Heart right ventricle (tissue), 16 donors: ENCODE data around the gene CCDC80. TPM values are rescaled to one million over a fixed set of nuclear protein-coding genes. Genes with fewer than 3 reads are reported as not detected.

ENCODE experiments used
- ATAC-seq, 8 donors: fragments of 200-7000 bp; cut with Tn5 transposase; one replicate each; pipeline ENCODE4 v1.9.1; 2020; ENCODE audit warnings: mild to moderate bottlenecking in 8 of 8, moderate library complexity in 8 of 8, moderate number of reproducible peaks in 1 of 8
- DNase-seq, 2 donors: peaks; one replicate each; pipeline ENCODE4 v3.0.0-alpha.2; 2020
- H3K27ac ChIP-seq, 10 donors: fragments of 200-600 bp; sonication (generic) in 2 of 10; one replicate each; pipeline versions ENCODE4 v1.5.0 to v1.8.0; 2020 to 2022; ENCODE audit warnings: mild to moderate bottlenecking in 3 of 10
- H3K27me3 ChIP-seq, 7 donors: fragments of 200-600 bp; one replicate each; pipeline ENCODE4 v1.8.0; 2021 to 2022; ENCODE audit warnings: mild to moderate bottlenecking in 2 of 7
- H3K36me3 ChIP-seq, 9 donors: fragments of 200-600 bp; sonication (generic) in 1 of 9; one replicate each; pipeline versions ENCODE4 v1.5.0 to v1.8.0; 2020 to 2022; ENCODE audit warnings: mild to moderate bottlenecking in 2 of 9
- H3K4me1 ChIP-seq, 9 donors: fragments of 200-600 bp; sonication (generic) in 1 of 9; one replicate each; pipeline versions ENCODE4 v1.5.0 to v1.8.0; 2020 to 2022; ENCODE audit warnings: mild to moderate bottlenecking in 4 of 9
- H3K4me3 ChIP-seq, 10 donors: fragments of 200-600 bp; sonication (generic) in 2 of 10; one replicate each; pipeline versions ENCODE4 v1.5.0 to v1.8.0; 2020 to 2022; ENCODE audit warnings: mild to moderate bottlenecking in 7 of 10, moderate library complexity in 2 of 10
- H3K9me3 ChIP-seq, 11 donors: fragments of 200-600 bp in 10 of 11; sonication (generic) in 2 of 11; one replicate each; pipeline versions ENCODE4 v1.5.0 to v1.8.0; 2013 to 2022; ENCODE audit warnings: mild to moderate bottlenecking in 2 of 11, control low read depth in 1 of 11, moderate library complexity in 1 of 11
- WGBS, 2 donors: extraction: QIAGEN DNeasy Blood & Tissue Kit; methylation state at CpG; one replicate each; pipeline ENCODE4 v1.1.7; 2013; ENCODE audit warnings: inconsistent platforms in 1 of 2; 5-methylcytosine and 5-hydroxymethylcytosine counted together
- intact Hi-C, 10 donors: fragments of 100-400 bp; cut with DNase I; formaldehyde crosslinking; loops; one replicate each; pipeline versions ENCODE4 v1.11.1 to v1.14.2; 2022
- polyA plus RNA-seq, 2 donors: library from polyadenylated mRNA; stranded (reverse); fragments of 200-250 nt; gene quantifications; one replicate each; pipeline ENCODE4 v1.2.3, GENCODE V29; 2013
- total RNA-seq, 10 donors: library from RNA; stranded (reverse); fragmentation: NEBNext Ultra II Directional in 3 of 10; extraction: Animal tissue kit (Norgen Biotek cat#: 25700) in 3 of 10; gene quantifications; one replicate each; pipeline versions ENCODE4 v1.2.1 to v1.2.4, GENCODE V29; 2021 to 2023
- TF ChIP-seq, protein P1 (sequence below), 9 donors: fragments of 200-600 bp; sonication (generic) in 2 of 9; IDR thresholded peaks; one replicate each; pipeline versions ENCODE4 v1.5.0 to v1.8.0; 2021 to 2022; ENCODE audit warnings: antibody characterized with exemption in 9 of 9, mild to moderate bottlenecking in 5 of 9, moderate library complexity in 1 of 9
- donor health status: Arrhythmogenic right ventricular cardiomyopathy.
- donor health status: ischemic (EF 13 %, LVEDD 7.1; RV severe dilation, severe dysfunction).
- donor health status: healthy with polysubstance abuse.
- donor health status: DM: no; HTN: yes; CAD: no.
- donor health status: DM: no; HTN: no; CAD: no.
- donor health status: ischemic (EF 25% LVEDD 6.9; RV normal size, moderate dysfunction).
- donor health status: ischemic (EF 25% LVEDD 5.7; RV mildly dilated, moderate dysfunction).
- donor health status: healthy.
- donor health status: DM: yes; HTN: yes; CAD: no.
- donor health status: Ischemic cardiomyopathy.
- donor health status: ischemic (EF 35%, LVEDD 5.7; RV mildly dilated, moderate dysfunction).
- donor health status: nonischemic (EF 11% LVEDD 7.7; RV severe dilation, severe dysfunction).
- donor health status: DM: yes; HTN: yes; CAD: no.
- donor health status: PGD.
- donor health status: ischemic (EF 29% LVEDD 5.4; RV normal size, mild dysfunction).
- donor health status: nonischemic (EF 23%, LVEDD 6.1; RV moderate dilation, normal function).

Gene CCDC80
- total and polyA plus RNA-seq, 12 donors = 19.8 to 223 (median 87.1) TPM

DNA sequence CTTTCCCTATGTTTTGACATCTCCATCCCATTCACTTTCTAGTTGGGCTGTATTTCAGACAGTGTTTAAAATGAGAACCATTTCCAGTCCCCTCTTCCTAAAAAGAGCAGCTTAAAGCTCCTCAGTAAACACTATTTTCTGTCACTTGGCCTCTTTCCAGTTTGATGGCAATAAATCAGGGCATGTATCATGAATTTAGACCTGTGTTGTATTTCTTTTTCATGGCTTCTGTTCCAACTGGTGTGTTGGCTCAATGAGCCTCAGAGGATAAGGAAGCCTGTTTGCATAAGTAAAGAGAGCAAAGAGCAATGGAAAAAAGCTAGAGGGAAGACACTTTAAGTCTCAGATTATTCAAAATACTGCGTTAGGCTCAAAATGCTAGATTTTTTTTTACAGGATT lies 7.2 kb downstream of the CCDC80 start:
- 63 to 72% methylated on average over 1 of the region's 1 CpG for WGBS, 2 donors
- H3K4me3 ChIP-seq = peak overlapping the region in 7 of 10 donors; percentile 18 to 57 (median 48)

DNA sequence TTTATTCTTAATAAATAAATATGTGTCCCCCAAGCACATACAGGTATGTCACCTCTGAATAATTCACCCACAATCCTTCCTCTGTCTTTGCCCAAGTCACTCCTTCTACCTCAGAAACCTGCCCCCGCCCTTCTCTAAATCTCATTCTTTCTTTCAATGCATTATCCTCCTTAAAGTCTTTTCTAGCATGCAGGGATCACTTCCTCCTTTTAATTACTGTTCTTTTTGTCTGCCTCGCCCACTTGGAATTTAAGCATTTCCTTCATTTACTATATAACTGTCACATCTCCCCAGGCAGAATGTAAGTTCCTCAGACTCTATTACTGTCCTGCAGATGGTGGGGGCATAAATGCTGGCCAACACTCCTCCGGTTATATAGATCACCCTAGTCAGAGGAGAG lies 7.8 kb downstream of the CCDC80 start:
- H3K4me3 ChIP-seq = peak overlapping the region in 5 of 10 donors; percentile 18 to 55 (median 48)
- WGBS, 2 donors = 48 to 73% methylated on average over 3 of the region's 3 CpGs
- H3K9me3 ChIP-seq = no peaks in the 10 kb centered on the region
- intact Hi-C loops = no loop called here
- peaks cover 0 to 38% (median 10%) of the 10 kb centered on the region in 9 donors for H3K4me1 ChIP-seq
- ATAC-seq (no peak), DNase-seq (no peak)
- peak overlapping the region in 5 of 10 donors; percentile 21 to 90 (median 28) for H3K27ac ChIP-seq
- H3K27me3 ChIP-seq = no peaks in the 10 kb centered on the region
- TF ChIP-seq, protein P1, sequence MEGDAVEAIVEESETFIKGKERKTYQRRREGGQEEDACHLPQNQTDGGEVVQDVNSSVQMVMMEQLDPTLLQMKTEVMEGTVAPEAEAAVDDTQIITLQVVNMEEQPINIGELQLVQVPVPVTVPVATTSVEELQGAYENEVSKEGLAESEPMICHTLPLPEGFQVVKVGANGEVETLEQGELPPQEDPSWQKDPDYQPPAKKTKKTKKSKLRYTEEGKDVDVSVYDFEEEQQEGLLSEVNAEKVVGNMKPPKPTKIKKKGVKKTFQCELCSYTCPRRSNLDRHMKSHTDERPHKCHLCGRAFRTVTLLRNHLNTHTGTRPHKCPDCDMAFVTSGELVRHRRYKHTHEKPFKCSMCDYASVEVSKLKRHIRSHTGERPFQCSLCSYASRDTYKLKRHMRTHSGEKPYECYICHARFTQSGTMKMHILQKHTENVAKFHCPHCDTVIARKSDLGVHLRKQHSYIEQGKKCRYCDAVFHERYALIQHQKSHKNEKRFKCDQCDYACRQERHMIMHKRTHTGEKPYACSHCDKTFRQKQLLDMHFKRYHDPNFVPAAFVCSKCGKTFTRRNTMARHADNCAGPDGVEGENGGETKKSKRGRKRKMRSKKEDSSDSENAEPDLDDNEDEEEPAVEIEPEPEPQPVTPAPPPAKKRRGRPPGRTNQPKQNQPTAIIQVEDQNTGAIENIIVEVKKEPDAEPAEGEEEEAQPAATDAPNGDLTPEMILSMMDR (IDR thresholded peaks at IDR 0.05) = no peak
- H3K36me3 ChIP-seq = peaks cover 0 to 11% (median 0%) of the 10 kb centered on the region in 9 donors

More for the DNA sequence above, 7.2 kb downstream of the CCDC80 start:
- peaks cover 0 to 11% (median 0%) of the 10 kb centered on the region in 9 donors for H3K36me3 ChIP-seq
- H3K4me1 ChIP-seq = peaks cover 0 to 33% (median 5%) of the 10 kb centered on the region in 9 donors
- peak overlapping the region in 5 of 10 donors; percentile 21 to 90 (median 28) for H3K27ac ChIP-seq
- TF ChIP-seq, protein P1 (IDR thresholded peaks at IDR 0.05) = no peak
- no peaks in the 10 kb centered on the region for H3K9me3 ChIP-seq
- DNase-seq = no peak
- ATAC-seq = no peak
- intact Hi-C loops = no loop called here
- H3K27me3 ChIP-seq = no peaks in the 10 kb centered on the region

DNA sequence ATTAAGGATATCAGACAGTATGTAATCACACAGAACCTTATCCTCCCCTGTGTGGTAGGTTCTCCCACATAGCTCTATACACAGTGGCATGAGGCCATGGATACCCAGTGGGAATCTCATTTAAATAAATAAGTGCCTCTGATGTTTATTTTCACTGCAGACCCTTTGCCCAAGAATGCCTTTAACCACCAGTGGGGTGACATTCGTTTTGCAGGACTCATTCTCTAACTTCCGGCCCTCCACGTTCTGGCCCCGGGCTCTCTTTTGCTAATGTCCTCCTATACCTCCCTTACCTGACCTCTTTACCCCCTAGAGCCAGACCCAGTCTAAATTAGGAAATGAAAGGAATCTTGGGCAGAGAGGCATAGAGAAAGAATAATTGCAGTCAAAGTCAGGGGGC lies 8.3 kb downstream of the CCDC80 start:
- 40 to 47% methylated on average over 4 of the region's 4 CpGs for WGBS, 2 donors
- intact Hi-C loops = no loop called here
- Histone ChIP-seq H3K36me3 (peaks cover 0 to 11% (median 0%) of the 10 kb centered on the region in 9 donors), H3K4me1 (peaks cover 0 to 44% (median 16%) of the 10 kb centered on the region in 9 donors), H3K27ac (peak overlapping the region in 1 of 10 donors; percentile 19), H3K27me3 (no peaks in the 10 kb centered on the region), H3K4me3 (peak overlapping the region in 5 of 10 donors; percentile 8 to 55 (median 18)), H3K9me3 (no peaks in the 10 kb centered on the region)
- TF ChIP-seq, protein P1 (IDR thresholded peaks at IDR 0.05) = no peak
- DNase-seq (no peak), ATAC-seq (no peak)

DNA sequence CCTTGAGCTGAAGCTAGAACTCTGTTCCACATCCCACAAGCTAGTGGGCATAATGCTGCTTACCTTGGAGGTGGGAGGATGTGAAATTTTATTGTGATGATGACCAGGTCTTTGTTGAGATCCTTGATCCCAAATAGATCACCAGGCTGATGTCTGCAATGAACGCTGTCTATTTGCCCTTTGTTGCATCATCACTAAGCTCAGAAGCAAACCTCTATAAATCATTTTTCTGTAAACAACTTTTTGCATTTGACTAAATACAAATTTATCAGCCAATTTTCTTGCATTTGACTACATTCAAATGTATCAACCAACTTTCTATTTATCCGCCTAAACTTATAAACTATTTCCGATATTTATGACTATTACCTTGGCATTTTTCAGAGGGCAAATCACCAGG lies 9.7 kb downstream of the CCDC80 start:
- H3K27me3 ChIP-seq = no peaks in the 10 kb centered on the region
- H3K4me3 ChIP-seq = no peak overlapping the region
- DNase-seq (no peak), ATAC-seq (no peak)
- TF ChIP-seq, protein P1 (IDR thresholded peaks at IDR 0.05) = no peak
- H3K4me1 ChIP-seq = peaks cover 0 to 44% (median 16%) of the 10 kb centered on the region in 9 donors
- peaks cover 0 to 11% (median 0%) of the 10 kb centered on the region in 9 donors for H3K36me3 ChIP-seq
- H3K27ac ChIP-seq = peak overlapping the region in 1 of 10 donors; percentile 16
- no peaks in the 10 kb centered on the region for H3K9me3 ChIP-seq
- whole genome bisulfite sequencing, 2 donors = 93 to 94% methylated on average over 3 of the region's 3 CpGs
- intact Hi-C loops = no loop called here
